Fibroblast of peridontal ligament (primary cell): ENCODE measurements around the gene LPCAT1.
A peak's percentile ranks its signal among the peaks of the same experiment; 100 is the strongest.
"Not testable (repeated sequence)": the region's sequence is repeated elsewhere in the genome, so short reads cannot be mapped to it uniquely, and the experiment has no call there.

Source experiments
- DNase-seq: peaks from one replicate; pipeline ENCODE4 v3.0.0-alpha.2; 2010; ENCODE audit errors: extremely low read depth

LPCAT1 gene

GRCh38 chr5:1541702-1542400 is 18.1 kb upstream of the LPCAT1 start:
- peak; percentile 42 for DNase-seq

DNA sequence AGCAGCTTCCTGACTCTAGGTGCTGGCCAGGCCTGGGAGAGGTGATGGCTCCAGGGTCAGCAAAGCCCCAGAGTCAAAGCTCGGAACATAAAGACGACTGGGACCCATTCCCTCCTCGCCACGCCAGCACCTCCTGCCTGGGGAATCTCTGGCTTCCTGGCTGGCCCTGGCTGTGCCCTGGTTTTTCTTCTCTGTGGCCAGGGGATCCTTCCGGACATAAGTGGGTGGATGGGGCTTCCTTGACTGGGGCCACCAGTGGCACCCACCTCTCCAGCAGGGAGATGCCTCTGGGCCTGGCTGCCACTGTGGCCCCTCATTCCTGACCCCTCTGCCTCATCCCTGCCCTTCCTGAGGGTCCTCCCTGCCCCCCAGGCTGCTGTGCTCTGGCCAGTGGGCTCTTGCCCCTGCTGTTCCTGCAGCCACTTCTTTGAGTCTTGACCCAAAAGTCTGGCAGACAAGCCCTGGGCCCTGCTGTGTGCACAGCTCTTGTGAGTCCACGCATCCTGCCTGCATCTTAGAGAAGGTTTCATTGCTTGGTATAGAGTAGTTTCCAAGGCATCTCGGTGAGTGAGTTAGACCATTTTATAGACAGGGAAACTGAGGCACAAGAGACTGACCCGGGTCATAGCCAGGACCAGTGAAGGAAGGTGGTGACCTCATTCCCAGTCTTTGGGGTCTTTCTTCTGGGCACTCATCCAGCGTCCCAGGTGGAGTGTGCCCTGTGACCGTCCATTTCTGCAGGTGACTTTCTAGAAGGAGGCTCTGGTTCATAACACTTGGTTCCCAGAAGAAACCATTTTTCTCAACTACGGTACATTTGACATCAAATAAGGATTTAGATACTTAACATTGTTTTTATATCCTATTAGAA is 17.3 kb upstream of the LPCAT1 start:
- DNase-seq = no peak

DNA sequence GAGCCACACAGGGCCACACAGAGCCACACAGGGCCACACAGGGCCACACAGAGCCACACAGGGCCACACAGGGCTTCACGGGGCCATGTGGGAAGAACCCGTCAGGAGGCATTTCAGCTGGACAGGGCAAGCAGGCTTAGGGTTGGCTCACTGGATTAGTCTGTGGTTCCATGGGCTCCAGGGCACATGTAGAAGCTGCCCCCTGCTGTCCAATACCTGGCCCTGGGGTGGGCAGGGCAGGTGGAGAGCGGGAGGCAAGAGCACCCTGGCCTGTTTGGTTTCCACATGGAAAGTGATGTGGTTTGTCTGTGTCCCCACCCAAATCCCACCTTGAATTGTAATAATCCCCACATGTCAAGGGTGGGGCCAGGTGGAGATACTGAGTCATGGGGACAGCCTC is 16.4 kb upstream of the LPCAT1 start:
- no peak for DNase-seq

DNA sequence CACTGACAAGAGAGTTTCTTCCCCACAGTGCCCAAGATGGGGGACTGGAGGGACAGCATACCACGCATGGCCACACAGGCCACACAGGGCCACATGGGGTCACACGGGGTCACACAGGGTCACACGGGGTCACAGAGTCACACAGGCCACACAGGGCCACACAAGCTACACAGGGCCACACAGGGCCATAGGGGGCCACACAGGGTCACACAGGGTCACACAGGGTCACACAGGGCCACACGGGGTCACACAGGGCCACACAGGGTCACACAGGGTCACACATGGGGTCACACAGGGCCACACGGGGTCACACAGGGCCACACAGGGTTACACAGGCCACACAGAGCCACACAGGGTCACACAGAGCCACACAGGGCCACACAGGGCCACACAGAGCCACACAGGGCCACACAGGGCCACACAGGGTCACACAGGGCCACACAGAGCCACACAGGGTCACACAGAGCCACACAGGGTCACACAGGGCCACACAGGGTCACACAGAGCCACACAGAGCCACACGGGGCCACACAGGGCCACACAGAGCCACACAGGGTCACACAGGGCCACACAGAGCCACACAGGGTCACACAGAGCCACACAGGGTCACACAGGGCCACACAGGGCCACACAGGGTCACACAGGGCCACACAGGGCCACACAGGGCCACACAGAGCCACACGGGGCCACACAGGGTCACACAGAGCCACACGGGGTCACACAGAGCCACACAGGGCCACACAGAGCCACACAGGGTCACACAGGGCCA is 15.8 kb upstream of the LPCAT1 start:
- DNase-seq = not testable (repeated sequence)

- no peak for DNase-seq
Measured at GRCh38 chr5:1538741-1539392, 15.1 kb upstream of the LPCAT1 start.

DNA sequence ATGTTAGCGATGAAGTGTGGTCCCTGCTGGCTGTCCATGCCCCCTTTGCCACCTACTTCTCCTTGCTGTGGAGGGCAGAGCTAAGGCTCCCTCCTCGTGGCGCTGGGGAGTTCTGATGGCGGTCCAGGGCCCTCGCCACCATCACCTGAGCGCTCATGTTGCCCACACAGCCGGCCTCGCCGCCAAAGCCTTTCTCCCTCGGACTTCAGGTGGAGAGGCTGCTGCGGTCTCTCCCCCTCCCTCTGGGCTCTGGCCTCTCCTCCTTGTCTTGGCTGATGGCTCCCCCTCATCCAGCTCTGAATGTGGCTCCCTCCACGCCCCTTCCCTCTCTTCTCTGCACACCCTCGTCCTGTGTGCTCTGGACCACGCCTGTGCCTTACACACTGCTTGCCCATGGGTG is 14.5 kb upstream of the LPCAT1 start:
- no peak for DNase-seq

DNA sequence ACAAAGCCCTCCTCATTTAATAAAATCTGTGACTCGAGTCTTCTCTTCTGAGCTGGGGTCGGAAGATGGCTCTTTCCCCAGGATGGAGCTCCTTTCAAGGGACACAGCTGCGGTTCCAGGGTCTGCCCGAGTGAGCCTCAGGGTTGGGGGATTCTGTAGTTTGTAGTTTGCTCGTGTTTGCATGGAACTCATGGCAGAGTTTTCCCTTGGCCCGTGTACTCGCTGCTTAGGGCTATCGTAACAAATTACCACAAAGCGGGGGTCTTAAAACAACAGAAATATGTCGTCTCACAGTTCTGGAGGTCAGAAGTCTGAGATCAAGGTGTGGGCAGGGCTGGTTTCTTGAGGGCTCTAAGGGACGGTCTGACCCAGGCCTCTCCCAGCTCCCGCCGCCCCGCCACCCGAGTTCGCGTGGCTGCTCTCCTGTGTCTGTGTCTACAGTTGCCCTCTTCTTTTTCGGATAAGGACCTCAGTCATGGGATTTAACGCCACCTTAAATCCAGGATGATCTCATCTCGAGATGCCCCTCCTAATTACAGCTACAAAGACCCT is 13.9 kb upstream of the LPCAT1 start:
- no peak for DNase-seq

GRCh38 chr5:1536871-1537602 is 13.3 kb upstream of the LPCAT1 start:
- peak; percentile 30 for DNase-seq

DNA sequence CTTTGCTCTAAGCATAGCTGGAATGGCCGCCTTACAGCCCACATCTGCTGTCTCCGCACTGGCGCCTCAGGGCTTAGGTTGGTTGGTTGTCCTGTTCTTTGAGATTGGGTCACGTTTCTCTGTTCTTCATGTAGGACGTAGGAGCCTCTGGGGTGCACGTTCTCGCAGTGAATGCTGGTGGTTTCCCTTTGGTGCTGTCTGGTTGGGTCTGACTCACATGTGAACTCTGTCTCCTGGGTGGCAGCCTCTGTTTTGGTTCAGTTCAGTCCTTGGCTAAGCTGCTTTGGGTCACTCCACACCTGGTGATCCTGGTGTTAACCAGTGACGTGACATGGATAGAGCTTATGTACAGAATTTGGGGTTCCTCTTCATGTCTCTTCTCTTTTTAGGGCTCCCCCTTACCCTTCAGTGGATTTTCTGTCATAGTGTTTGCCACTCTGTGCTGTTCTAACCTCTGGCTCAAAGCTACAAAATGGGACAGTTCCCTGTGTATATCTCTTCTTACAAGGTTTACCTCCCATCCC is 12.6 kb upstream of the LPCAT1 start:
- DNase-seq = no peak

- no peak for DNase-seq
Measured at GRCh38 chr5:1535646-1536045, 11.9 kb upstream of the LPCAT1 start.

- DNase-seq = no peak
Measured at GRCh38 chr5:1532384-1532783, 8.6 kb upstream of the LPCAT1 start.

GRCh38 chr5:1529498-1529897 is 5.7 kb upstream of the LPCAT1 start:
- no peak for DNase-seq

GRCh38 chr5:1527533-1528205 is 3.9 kb upstream of the LPCAT1 start:
- no peak for DNase-seq

GRCh38 chr5:1526681-1527131 is 2.9 kb upstream of the LPCAT1 start:
- DNase-seq = no peak

GRCh38 chr5:1526190-1526631 is 2.5 kb upstream of the LPCAT1 start:
- DNase-seq = no peak

- DNase-seq = no peak
Measured at GRCh38 chr5:1525624-1526189, 1.9 kb upstream of the LPCAT1 start.

DNA sequence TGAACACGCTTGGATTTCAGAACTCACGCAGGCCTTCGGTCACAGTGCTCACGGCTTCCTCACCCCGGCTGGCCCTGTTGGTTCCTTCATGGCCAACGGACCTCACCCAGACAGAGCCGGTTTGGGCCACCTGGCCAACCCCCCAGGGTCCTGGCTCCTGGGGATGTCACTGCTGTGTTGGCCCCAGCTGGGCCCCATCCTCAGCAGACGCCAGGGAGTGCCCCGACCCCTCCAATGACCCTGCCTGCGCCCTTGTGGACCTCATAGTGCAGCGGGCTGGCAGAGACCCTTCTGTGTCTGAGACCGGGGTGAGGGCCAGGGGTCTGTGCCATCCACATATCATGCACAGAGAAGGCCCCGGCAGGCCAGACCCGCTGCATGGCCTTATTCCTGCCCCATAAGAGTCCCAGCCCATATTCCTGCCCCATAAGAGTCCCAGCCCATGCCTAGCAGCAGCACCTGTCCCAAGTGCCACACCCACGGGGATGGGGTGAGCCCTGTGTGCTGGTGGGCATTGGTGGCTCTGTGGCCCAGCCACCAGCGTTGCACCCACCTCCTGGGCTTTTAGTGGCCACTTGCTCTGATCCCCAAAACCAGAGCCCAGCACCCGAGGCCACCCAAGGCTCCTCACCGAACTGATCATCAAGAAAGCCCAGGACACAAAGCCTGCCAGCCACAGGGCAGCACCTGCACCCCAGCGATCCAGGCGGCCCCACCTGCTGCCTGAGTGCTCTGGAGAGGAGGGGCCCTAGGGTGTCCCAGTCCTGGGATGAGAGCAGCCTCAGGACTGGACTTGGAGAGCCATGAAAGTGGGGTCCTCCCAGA is 1.3 kb upstream of the LPCAT1 start:
- no peak for DNase-seq

GRCh38 chr5:1524481-1524798 is 680 bp upstream of the LPCAT1 start:
- DNase-seq = no peak

- no peak for DNase-seq
Measured at GRCh38 chr5:1523480-1523792, 324 bp downstream of the LPCAT1 start.
